DND-41 (cell line): ENCODE results near the gene AIM2.
"Not testable (repeated sequence)": the region's sequence is repeated elsewhere in the genome, so short reads cannot be mapped to it uniquely, and the experiment has no call there.

Experiments
- ATAC-seq: fragments of 200-7000 bp; cut with Tn5 transposase; 3 replicates; pipeline ENCODE4 v1.9.1; 2021; ENCODE audit warnings: low read depth; ENCODE audit not compliant: insufficient read depth
- DNase-seq: peaks from one replicate; pipeline ENCODE4 v3.0.0-alpha.2; 2020
- H2AFZ ChIP-seq: 2 replicates; pipeline ENCODE4 v1.6.0; 2012; ENCODE audit warnings: low read depth, low read length
- H3K27ac ChIP-seq: 2 replicates; pipeline ENCODE4 v1.5.1; 2012; ENCODE audit warnings: low read length, inconsistent platforms
- H3K27me3 ChIP-seq: fragments of 200-600 bp; sonication (generic); 2 replicates; pipeline ENCODE4 v1.6.0; 2012; ENCODE audit warnings: low read length, mild to moderate bottlenecking, inconsistent platforms; ENCODE audit not compliant: insufficient read depth, poor library complexity
- H3K36me3 ChIP-seq: 2 replicates; pipeline ENCODE4 v1.5.1; 2012; ENCODE audit warnings: low read length, inconsistent platforms; ENCODE audit not compliant: insufficient read depth
- H3K4me1 ChIP-seq: 2 replicates; pipeline ENCODE4 v1.5.1; 2012; ENCODE audit warnings: mild to moderate bottlenecking, low read length; ENCODE audit not compliant: insufficient read depth
- H3K4me2 ChIP-seq: 2 replicates; pipeline ENCODE4 v1.6.0; 2012; ENCODE audit warnings: mild to moderate bottlenecking, moderate library complexity, low read length, inconsistent platforms; ENCODE audit not compliant: insufficient read depth
- H3K4me3 ChIP-seq, 2 experiments: fragments of 200-600 bp in 1 of 2; shearing (Covaris generic) in 1 of 2; 2 replicates each; pipeline ENCODE4 v1.5.1; 2012 to 2016; ENCODE audit warnings: inconsistent platforms in 2 of 2, low read length in 2 of 2, mild to moderate bottlenecking in 2 of 2, low read depth in 1 of 2, moderate library complexity in 1 of 2
- H3K79me2 ChIP-seq: 2 replicates; pipeline ENCODE4 v1.6.0; 2012; ENCODE audit warnings: low read length, inconsistent platforms; ENCODE audit not compliant: insufficient read depth
- H3K9ac ChIP-seq: 2 replicates; pipeline ENCODE4 v1.6.0; 2012; ENCODE audit warnings: low read depth, mild to moderate bottlenecking, inconsistent platforms, low read length, moderate library complexity
- H3K9me3 ChIP-seq: 2 replicates; pipeline ENCODE4 v1.5.1; 2012; ENCODE audit warnings: low read length, moderate library complexity, mild to moderate bottlenecking, inconsistent platforms; ENCODE audit not compliant: insufficient read depth, severe bottlenecking
- H4K20me1 ChIP-seq: 2 replicates; pipeline ENCODE4 v1.6.0; 2012; ENCODE audit warnings: low read length; ENCODE audit not compliant: insufficient read depth
- EZH2 ChIP-seq: IDR thresholded peaks from 3 replicates; pipeline ENCODE4 v1.6.1; 2012; ENCODE audit warnings: borderline replicate concordance, low read depth, mild to moderate bottlenecking, moderate library complexity, low read length, inconsistent platforms; ENCODE audit not compliant: severe bottlenecking
- TF ChIP-seq, protein P1 (sequence below): IDR thresholded peaks from 2 replicates; pipeline ENCODE4 v1.5.1; 2012; ENCODE audit warnings: borderline replicate concordance, low read length, moderate library complexity, mild to moderate bottlenecking; ENCODE audit not compliant: poor library complexity, severe bottlenecking; ENCODE audit errors: extremely low read depth

Gene AIM2

DNA sequence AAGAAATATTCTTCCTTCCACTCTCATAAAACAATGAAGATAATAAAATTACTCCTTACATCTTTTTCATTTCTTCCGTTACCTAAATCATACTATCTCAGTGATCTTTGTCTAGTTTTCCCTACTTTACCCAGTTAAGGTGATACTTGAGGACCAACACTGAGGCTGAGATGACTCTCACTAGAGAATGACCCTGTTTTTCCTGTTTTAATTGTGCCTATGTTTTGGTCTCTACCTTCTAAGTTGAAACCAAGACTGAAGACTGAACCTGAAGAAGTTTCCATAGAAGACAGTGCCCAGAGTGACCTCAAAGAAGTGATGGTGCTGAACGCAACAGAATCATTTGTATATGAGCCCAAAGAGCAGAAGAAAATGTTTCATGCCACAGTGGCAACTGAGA, 25.1 kb downstream of the AIM2 start:
- H3K4me3 ChIP-seq: no peak overlapping the region

DNA sequence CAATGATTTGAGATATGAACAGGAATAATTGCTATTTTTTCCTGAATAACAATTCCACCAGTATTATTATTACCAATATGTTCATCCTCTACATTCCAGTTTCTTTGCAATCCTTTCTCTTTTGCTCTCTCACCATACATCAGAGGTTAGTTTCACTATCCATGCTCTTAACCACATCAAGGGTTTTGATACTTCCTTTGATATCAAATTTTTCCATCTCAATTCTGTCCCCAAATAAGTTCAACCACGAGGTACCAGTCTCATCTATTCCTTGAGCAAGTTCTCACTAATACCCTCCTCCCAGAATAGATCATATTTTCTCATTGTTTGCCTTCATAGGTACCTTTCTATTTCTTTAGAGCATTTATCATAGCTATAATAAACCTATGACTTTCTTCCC, 30.1 kb downstream of the AIM2 start:
- H3K79me2 ChIP-seq: peaks cover 27% of the 10 kb centered on the region
- not testable (repeated sequence) for H3K9ac ChIP-seq, H3K27me3 ChIP-seq, H3K9me3 ChIP-seq, H3K4me3 ChIP-seq, DNase-seq, H3K4me1 ChIP-seq, H3K4me2 ChIP-seq, H2AFZ ChIP-seq
- H3K27ac ChIP-seq: 0 out of 2 replicates have a peak overlapping the region, but pooled peaks have one; percentile 16
- peaks cover 25% of the 10 kb centered on the region; the same call in 1 of the 2 replicates for H4K20me1 ChIP-seq
- H3K36me3 ChIP-seq: peaks cover 89% of the 10 kb centered on the region
- peak; percentile 52; the same call in 2 of the 3 replicates for ATAC-seq

More for the DNA sequence above, 25.1 kb downstream of the AIM2 start:
- ATAC-seq (no peak), DNase-seq (no peak)
- Histone ChIP-seq H3K9ac (no peak overlapping the region), H3K9me3 (no peaks in the 10 kb centered on the region), H3K36me3 (peaks cover 92% of the 10 kb centered on the region), H3K4me1 (no peaks in the 10 kb centered on the region), H3K79me2 (peaks cover 6% of the 10 kb centered on the region; the same call in 1 of the 2 replicates), H2AFZ (no peak overlapping the region), H3K27ac (no peak overlapping the region), H4K20me1 (peaks cover 18% of the 10 kb centered on the region; the same call in 1 of the 2 replicates), H3K27me3 (no peaks in the 10 kb centered on the region), H3K4me2 (no peak overlapping the region)
- no peak for TF ChIP-seq EZH2
- TF ChIP-seq, protein P1, sequence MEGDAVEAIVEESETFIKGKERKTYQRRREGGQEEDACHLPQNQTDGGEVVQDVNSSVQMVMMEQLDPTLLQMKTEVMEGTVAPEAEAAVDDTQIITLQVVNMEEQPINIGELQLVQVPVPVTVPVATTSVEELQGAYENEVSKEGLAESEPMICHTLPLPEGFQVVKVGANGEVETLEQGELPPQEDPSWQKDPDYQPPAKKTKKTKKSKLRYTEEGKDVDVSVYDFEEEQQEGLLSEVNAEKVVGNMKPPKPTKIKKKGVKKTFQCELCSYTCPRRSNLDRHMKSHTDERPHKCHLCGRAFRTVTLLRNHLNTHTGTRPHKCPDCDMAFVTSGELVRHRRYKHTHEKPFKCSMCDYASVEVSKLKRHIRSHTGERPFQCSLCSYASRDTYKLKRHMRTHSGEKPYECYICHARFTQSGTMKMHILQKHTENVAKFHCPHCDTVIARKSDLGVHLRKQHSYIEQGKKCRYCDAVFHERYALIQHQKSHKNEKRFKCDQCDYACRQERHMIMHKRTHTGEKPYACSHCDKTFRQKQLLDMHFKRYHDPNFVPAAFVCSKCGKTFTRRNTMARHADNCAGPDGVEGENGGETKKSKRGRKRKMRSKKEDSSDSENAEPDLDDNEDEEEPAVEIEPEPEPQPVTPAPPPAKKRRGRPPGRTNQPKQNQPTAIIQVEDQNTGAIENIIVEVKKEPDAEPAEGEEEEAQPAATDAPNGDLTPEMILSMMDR: no peak

DNA sequence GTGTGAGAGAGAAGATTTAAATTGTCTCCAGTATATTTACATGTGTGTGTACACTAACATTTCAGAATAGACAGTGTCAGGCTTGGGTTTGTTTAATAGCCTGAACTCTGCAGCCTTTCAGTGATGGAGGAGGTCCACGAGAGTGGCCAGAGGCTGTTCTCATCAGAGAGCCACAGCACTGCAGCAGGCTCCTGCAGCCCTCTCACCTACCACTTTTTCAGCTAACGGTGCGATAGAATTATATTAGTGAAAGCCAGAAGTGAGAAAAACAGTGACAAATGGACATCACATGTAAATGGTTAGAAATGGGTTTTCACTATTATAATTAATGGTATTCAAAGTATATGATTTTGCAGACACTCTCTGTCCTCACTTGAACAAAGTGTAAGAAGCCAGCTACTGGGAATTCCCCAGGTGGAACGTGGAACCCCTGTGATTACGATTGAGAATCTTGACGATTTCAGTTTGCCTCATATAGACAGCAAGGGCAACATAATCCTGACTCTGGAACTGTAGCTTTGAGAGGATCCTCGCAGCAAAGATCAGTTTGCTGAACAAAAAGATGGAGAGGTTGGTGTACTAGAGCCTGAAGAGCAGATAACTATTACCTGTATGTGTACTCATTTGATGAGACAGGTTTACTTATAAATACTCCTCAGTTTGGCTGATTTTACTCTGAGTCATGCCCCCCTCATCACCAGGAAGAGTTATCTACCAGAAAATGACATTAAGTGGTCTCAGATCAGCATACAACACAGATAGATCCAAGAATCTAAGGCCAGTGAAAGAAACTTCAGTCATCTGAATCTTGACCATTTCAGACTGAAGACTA, 35.5 kb downstream of the AIM2 start:
- no peak for DNase-seq
- ATAC-seq: no peak
- H3K79me2 ChIP-seq: peaks cover 70% of the 10 kb centered on the region
- no peak overlapping the region for H2AFZ ChIP-seq
- no peak overlapping the region for H3K27ac ChIP-seq
- H3K9ac ChIP-seq: no peak overlapping the region
- H4K20me1 ChIP-seq: peaks cover 50% of the 10 kb centered on the region
- no peak overlapping the region for H3K4me3 ChIP-seq
- H3K36me3 ChIP-seq: peaks cover 96% of the 10 kb centered on the region
- no peak for TF ChIP-seq EZH2
- TF ChIP-seq, protein P1: no peak
- no peaks in the 10 kb centered on the region for H3K27me3 ChIP-seq
- H3K4me1 ChIP-seq: no peaks in the 10 kb centered on the region
- no peak overlapping the region for H3K4me2 ChIP-seq
- no peaks in the 10 kb centered on the region for H3K9me3 ChIP-seq

DNA sequence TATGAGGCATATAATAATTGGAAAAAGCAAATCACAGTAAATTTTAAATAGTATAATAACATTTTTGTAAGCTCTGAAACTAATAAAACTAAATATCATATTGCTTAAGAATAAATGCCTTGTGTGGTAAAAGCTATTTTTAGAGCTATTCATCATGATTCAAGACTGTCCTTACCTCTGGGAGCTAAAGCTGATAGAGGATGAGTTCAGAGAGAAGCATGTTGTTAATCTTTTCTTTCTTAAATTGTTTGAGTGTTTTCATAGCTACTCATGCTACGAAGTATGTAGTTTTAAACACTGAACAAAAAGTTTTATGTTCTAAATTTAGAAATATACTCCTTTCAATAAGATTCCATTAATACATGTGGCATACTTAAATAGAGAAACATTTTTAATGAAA, 36.4 kb downstream of the AIM2 start:
- H3K9me3 ChIP-seq: no peaks in the 10 kb centered on the region
- TF ChIP-seq EZH2: no peak
- TF ChIP-seq, protein P1: no peak
- no peak for DNase-seq
- H3K79me2 ChIP-seq: peaks cover 79% of the 10 kb centered on the region
- no peak overlapping the region for H2AFZ ChIP-seq
- H3K27me3 ChIP-seq: no peaks in the 10 kb centered on the region
- no peak overlapping the region for H3K4me2 ChIP-seq
- no peak overlapping the region for H3K9ac ChIP-seq
- peaks cover 55% of the 10 kb centered on the region for H4K20me1 ChIP-seq
- H3K4me3 ChIP-seq: no peak overlapping the region
- no peak overlapping the region for H3K27ac ChIP-seq
- ATAC-seq: no peak
- peaks cover 96% of the 10 kb centered on the region for H3K36me3 ChIP-seq
- H3K4me1 ChIP-seq: no peaks in the 10 kb centered on the region
